ENCODE data around the gene HIVEP3. TPM values are rescaled to one million over a fixed set of nuclear protein-coding genes. Genes with fewer than 3 reads are reported as not detected.

Gene HIVEP3
- total RNA-seq, 1 donor = 1.2 TPM

DNA sequence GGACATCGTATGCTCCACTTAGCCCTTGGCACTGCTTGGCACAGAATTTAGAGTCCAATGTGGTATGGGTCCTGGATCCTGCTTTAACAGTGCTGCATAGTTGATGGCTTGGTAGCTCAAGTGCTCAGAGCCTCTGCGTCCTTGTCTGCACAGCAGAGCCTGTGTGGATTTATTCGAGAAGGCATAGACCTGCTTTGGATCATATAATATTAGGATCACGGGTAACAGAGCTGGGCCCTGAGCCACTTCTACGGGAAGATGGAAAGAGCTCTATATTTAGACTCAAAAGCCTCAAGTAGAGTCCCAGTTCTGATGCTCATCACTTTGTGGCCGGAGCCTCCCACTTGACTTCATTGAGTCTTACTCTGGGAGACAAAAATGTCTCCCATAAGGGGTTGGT, 269.9 kb downstream of the HIVEP3 start:
- no peak for DNase-seq (ENCODE audit: low read depth)
- no peak for TF ChIP-seq CTCF (IDR thresholded peaks at IDR 0.05; ENCODE audit: insufficient read depth, low read length)
- no peak overlapping the region for H3K4me3 ChIP-seq (ENCODE audit: low read depth, low read length)

DNA sequence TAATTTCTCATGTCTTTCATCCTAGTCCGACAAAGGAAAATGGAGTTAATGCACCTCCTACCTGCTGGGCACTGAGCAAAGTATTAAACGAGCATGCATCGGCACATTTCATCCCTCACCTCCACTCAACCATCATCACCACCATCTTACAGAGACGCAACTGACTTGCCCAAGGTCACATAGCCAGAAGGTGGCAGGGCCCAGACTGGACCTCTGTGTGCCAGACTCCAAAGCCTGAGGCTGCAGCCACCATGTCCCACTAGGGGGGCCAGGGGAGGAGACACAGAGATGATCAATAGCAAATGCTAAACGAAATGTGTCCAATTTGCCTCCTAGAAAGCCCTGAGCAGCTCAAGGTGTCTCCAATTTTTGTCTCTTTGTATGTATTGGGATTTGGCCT, 270.5 kb downstream of the HIVEP3 start:
- DNase-seq (ENCODE audit: low read depth) = no peak
- TF ChIP-seq CTCF (IDR thresholded peaks at IDR 0.05; ENCODE audit: insufficient read depth, low read length) = no peak
- no peak overlapping the region for H3K4me3 ChIP-seq (ENCODE audit: low read depth, low read length)

DNA sequence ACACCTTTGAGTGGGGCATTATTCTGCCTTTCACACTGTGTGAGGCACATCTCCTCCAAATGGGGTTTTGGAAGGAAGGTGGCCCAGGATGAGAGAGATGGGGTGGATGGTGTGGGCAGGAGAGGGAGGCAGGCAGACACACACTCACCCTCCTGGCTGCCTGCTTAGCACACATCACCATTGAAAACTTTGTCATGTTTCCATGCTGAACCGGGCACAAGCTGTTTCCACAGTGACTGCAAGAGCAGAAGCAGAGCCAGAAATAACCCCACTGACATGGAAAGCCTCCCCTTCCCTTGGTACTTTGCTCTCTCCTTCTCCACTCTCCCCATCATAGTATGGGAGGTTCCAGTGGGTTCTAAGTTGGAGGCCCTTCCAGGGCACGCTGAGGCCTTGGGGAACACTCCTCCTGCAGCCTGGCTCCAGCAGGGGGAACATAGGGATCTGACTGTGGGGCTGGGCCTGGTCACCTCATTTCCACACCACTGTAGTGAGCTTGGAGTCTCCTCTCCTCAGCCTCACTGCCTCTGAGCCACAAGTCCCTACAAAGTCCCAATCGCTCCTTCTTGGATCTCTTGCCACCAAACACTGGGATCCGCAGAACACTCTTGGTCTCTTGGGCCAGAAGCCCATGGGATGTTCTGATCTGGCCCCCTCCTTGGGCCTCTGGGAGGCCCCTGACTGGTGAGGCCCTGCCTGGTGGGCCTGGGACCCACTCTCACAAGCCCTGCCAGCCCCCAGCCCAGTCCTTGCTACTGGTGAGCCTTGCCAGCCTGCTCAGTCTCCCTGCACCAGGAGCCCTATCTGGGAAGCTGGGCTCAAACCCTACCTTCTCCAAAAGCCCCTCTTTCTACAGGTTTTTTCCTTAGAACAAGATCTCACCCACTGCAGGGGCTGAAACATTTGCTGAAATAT, 271.2 kb downstream of the HIVEP3 start:
- TF ChIP-seq CTCF (IDR thresholded peaks at IDR 0.05; ENCODE audit: insufficient read depth, low read length) = no peak
- no peak for DNase-seq (ENCODE audit: low read depth)
- H3K4me3 ChIP-seq (ENCODE audit: low read depth, low read length) = no peak overlapping the region

DNA sequence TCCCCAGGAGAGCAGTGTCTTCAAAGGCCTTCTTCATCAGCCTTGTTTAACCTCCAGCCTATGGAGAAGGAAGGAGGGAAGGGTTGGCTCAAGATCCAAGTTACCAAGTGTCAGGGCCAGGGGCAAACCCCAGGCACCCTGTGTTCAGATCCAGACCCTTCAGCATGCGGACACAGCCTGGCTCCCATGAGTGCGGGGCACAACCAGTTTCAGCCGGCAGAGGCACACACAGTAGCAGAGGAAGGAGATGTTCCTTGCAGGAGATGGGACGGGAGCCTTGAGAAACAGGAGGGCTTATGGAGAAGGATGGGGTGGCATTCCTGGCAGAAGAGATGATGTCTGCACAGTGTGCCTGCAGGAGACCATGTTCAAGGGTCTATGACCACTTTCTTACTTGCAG, 272.5 kb downstream of the HIVEP3 start:
- no peak for TF ChIP-seq CTCF (IDR thresholded peaks at IDR 0.05; ENCODE audit: insufficient read depth, low read length)
- no peak for DNase-seq (ENCODE audit: low read depth)
- H3K4me3 ChIP-seq (ENCODE audit: low read depth, low read length) = no peak overlapping the region

DNA sequence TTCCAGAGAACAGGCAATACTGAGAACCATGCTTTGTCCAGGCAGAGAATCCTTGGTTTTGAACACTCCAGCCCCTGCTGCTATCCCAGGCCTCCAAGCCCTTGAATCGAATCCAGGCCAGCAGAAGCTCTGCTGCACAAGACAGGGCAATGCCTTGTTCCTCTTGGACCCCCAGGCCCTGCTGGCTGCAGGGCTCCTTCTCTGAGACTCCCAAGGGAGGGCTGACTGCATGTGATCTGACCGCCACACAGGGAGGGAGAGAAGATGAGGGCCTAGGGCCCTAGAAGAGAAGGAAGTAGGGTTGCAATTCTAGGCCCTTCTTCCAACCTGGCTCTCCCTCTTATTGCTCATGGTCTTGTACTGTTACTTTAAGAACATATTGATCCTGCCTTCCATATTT, 273.7 kb downstream of the HIVEP3 start:
- DNase-seq (ENCODE audit: low read depth) = no peak
- H3K4me3 ChIP-seq (ENCODE audit: low read depth, low read length) = no peak overlapping the region

More for the DNA sequence above, 273.7 kb downstream of the HIVEP3 start:
- TF ChIP-seq CTCF (IDR thresholded peaks at IDR 0.05; ENCODE audit: insufficient read depth, low read length) = no peak

Measured in fibroblast of the aortic adventitia (primary cell).